CD8-positive, alpha-beta memory T cell (primary cell): Measurements from ENCODE around the gene DENND5A. TPM values are rescaled to one million over a fixed set of nuclear protein-coding genes. Genes with fewer than 3 reads are reported as not detected.
A peak's percentile ranks its signal among the peaks of the same experiment; 100 is the strongest.

ENCODE experiments used
- CTCF ChIA-PET: fragments of 350-600 bp; sonication (Branson Sonifier 250); formaldehyde crosslinking; loops from one replicate; lab custom pipeline; 2021; ENCODE audit warnings: antibody characterized with exemption; lab: Charles Lee
- POLR2A ChIA-PET: fragments of 350-600 bp; sonication (Branson Sonifier 250); formaldehyde crosslinking; loops from one replicate; lab custom pipeline; 2021; ENCODE audit warnings: antibody characterized with exemption; lab: Charles Lee
- DNase-seq, 5 donors: peaks; one replicate each; pipeline versions ENCODE4 v3.0.0 to v3.0.0-alpha.2; 2020 to 2022; ENCODE audit warnings: mixed read lengths in 1 of 5
- H3K27ac ChIP-seq: one replicate; pipeline ENCODE4 v1.7.0; 2013; ENCODE audit warnings: low read depth, mild to moderate bottlenecking, low read length, moderate library complexity
- H3K27me3 ChIP-seq: 2 replicates; pipeline ENCODE4 v1.7.0; 2013; ENCODE audit warnings: low read length, mild to moderate bottlenecking; ENCODE audit not compliant: insufficient read depth, poor library complexity, severe bottlenecking
- H3K36me3 ChIP-seq: 2 replicates; pipeline ENCODE4 v1.7.0; 2013; ENCODE audit warnings: mild to moderate bottlenecking, low read length, moderate library complexity; ENCODE audit not compliant: insufficient read depth
- H3K4me1 ChIP-seq: 2 replicates; pipeline ENCODE4 v1.7.0; 2013; ENCODE audit warnings: mild to moderate bottlenecking, low read length, moderate library complexity; ENCODE audit not compliant: insufficient read depth
- H3K4me3 ChIP-seq: 2 replicates; pipeline ENCODE4 v1.7.0; 2013; ENCODE audit warnings: mild to moderate bottlenecking, low read length
- H3K9me3 ChIP-seq: 2 replicates; pipeline ENCODE4 v1.7.0; 2013; ENCODE audit warnings: mild to moderate bottlenecking, low read length
- H3K27ac Mint-ChIP-seq, 8 donors: one replicate each; pipeline ENCODE4 v1.8.0; 2020 to 2021; ENCODE audit warnings: mixed read lengths in 8 of 8, mild to moderate bottlenecking in 6 of 8, inconsistent platforms in 3 of 8, moderate library complexity in 3 of 8
- H3K27me3 Mint-ChIP-seq, 2 donors: one replicate each; pipeline ENCODE4 v1.8.0; 2020 to 2021; ENCODE audit warnings: mixed read lengths in 2 of 2, mild to moderate bottlenecking in 1 of 2, moderate library complexity in 1 of 2
- H3K36me3 Mint-ChIP-seq, 3 donors: one replicate each; pipeline ENCODE4 v1.8.0; 2020 to 2021; ENCODE audit warnings: mixed read lengths in 3 of 3, inconsistent platforms in 1 of 3, mild to moderate bottlenecking in 1 of 3
- H3K4me1 Mint-ChIP-seq, 3 donors: one replicate each; pipeline ENCODE4 v1.8.0; 2020 to 2021; ENCODE audit warnings: mixed read lengths in 3 of 3, inconsistent platforms in 1 of 3, mild to moderate bottlenecking in 1 of 3
- H3K4me3 Mint-ChIP-seq, 7 donors: one replicate each; pipeline ENCODE4 v1.8.0; 2020 to 2021; ENCODE audit warnings: mixed read lengths in 7 of 7, mild to moderate bottlenecking in 6 of 7, moderate library complexity in 4 of 7, inconsistent platforms in 2 of 7
- H3K9me3 Mint-ChIP-seq, 5 donors: one replicate each; pipeline ENCODE4 v1.8.0; 2020 to 2022; ENCODE audit warnings: mixed read lengths in 5 of 5, mild to moderate bottlenecking in 3 of 5, moderate library complexity in 2 of 5, inconsistent platforms in 1 of 5
- polyA plus RNA-seq: library from polyadenylated mRNA; unstranded; fragments of 300-500 nt; fragmentation: Illumina TruSeq; gene quantifications from one replicate; pipeline ENCODE4 v1.2.3, GENCODE V29; 2021
- total RNA-seq, 2 experiments: library from RNA; stranded (reverse); gene quantifications; one replicate each; pipeline ENCODE4 v1.2.3, GENCODE V29; 2021

DENND5A gene
- total and polyA plus RNA-seq, 3 experiments from 2014 or later: 13.1 to 27.9 (median 25.8) TPM

GRCh38 chr11:9301720-9302119, 36.6 kb upstream of the DENND5A start:
- Mint-ChIP-seq H3K36me3 (peaks cover 0 to 20% (median 0%) of the 10 kb centered on the region in 3 donors), H3K27ac (no peak overlapping the region), H3K9me3 (no peaks in the 10 kb centered on the region), H3K4me1 (peaks cover 8 to 21% (median 8%) of the 10 kb centered on the region in 3 donors), H3K4me3 (no peak overlapping the region), H3K27me3 (no peaks in the 10 kb centered on the region)
- ChIA-PET POLR2A (interaction anchor here (0.6 to 2.0 kb wide), 3 partner anchors 12 to 91 kb away, joined by 3 to 7 read pairs (median 6); partner anchors contain the start of gene TMEM41B), CTCF (interaction anchor here (1.1 kb wide), 1 partner anchor 12 kb away, joined by 3 read pairs; no protein-coding TSS in a partner anchor)
- Histone ChIP-seq H3K36me3 (no peaks in the 10 kb centered on the region), H3K4me3 (no peak overlapping the region), H3K4me1 (no peaks in the 10 kb centered on the region), H3K27me3 (no peaks in the 10 kb centered on the region), H3K27ac (no peak overlapping the region), H3K9me3 (no peaks in the 10 kb centered on the region)
- DNase-seq: no peak

DNA sequence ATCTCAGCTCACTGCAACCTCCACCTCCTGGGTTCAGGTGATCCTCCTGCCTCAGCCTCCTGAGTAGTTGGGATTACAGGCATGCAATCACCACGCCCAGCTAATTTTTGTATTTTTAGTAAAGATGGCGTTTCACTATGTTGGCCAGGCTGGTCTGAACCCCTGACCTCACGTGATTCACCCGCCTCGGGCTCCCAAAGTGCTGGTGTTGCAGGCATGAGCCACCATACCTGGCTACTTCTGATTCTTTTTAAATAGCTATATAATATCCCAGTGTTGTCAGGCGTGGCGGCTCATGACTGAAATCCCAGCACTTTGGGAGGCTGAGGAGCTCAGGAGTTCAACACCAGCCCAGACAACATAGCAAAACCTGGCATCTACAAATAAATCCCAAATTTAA, 28.5 kb upstream of the DENND5A start:
- H3K36me3 ChIP-seq: no peaks in the 10 kb centered on the region
- H3K4me3 ChIP-seq: no peak overlapping the region
- CTCF ChIA-PET: no interaction called here
- Mint-ChIP-seq H3K4me1 (peaks cover 0 to 2% (median 0%) of the 10 kb centered on the region in 3 donors), H3K4me3 (no peak overlapping the region), H3K27me3 (no peaks in the 10 kb centered on the region), H3K27ac (no peak overlapping the region), H3K9me3 (no peaks in the 10 kb centered on the region), H3K36me3 (peaks cover 0 to 40% (median 0%) of the 10 kb centered on the region in 3 donors)
- H3K9me3 ChIP-seq: no peaks in the 10 kb centered on the region
- H3K4me1 ChIP-seq: no peaks in the 10 kb centered on the region
- no peak overlapping the region for H3K27ac ChIP-seq
- no peaks in the 10 kb centered on the region for H3K27me3 ChIP-seq
- DNase-seq: no peak
- POLR2A ChIA-PET: no interaction called here

DNA sequence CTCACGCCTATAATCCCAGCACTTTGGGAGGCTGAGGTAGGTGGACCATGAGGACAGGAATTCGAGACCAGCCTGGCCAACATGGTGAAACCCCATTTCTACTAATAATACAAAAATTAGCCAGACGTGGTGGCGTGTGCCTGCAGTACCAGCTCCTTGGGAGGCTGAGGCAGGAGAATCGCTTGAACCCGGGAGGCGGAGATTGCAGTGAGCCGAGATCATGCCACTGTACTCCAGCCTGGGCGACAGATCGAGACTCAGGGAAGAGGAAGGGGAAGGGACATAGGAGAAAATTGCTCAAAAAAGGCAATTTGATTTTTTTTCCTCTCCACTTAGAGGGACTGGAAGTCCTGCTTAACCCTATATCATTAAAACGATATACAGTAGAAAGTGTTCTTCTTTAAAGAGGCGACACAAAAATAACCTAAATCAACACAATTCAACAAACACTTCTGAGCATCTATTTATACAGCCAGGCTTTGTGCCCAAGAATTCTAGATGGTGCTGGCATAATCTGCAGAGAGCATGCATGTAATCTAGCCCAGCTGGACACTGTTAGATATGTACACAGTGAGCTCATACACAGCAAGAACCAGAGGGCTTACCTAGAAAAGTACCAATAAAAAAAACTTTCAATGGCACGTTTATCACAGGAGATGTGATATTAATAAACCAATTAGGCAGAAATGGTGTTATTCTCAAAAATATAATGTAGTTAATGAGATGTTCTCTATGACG, 20.9 kb upstream of the DENND5A start:
- CTCF ChIA-PET: no interaction called here
- H3K9me3 Mint-ChIP-seq: no peaks in the 10 kb centered on the region

DNA sequence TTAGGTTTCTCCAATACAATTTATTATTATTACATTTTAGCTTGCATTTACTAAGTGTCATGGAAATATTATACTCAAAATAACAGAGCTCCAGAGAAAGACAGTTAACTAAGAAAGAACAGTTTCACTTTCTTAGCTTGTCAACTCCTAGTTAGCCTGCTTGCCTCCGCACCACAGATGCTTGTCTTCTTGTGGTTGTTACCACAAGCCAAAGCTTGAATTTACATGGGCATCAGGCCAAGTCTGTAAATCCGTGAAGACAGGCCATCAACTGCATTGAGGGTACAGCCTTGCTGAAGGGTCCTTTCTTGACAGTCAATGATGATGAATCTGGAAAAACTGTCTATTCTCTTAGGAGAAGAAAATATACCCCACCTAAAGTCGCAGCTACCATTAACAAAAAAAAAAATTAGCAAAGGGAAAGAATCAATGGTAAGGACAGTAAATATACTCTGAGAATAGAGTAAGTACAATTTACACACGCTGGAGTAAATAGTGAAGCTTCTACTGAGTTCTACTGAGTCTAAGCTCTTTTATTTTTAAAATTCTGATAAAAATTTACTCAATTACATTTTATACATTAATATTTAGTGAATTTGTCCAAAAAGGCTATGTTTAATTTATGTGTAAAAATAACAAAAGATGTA, 15.6 kb upstream of the DENND5A start:
- no peaks in the 10 kb centered on the region for H3K36me3 ChIP-seq
- peaks cover 8 to 20% (median 16%) of the 10 kb centered on the region in 3 donors for H3K4me1 Mint-ChIP-seq
- H3K27me3 ChIP-seq: no peaks in the 10 kb centered on the region
- peak overlapping the region in 5 of 8 donors; percentile 14 to 63 (median 32) for H3K27ac Mint-ChIP-seq
- no peaks in the 10 kb centered on the region for H3K9me3 Mint-ChIP-seq
- H3K9me3 ChIP-seq: no peaks in the 10 kb centered on the region
- ChIA-PET CTCF (interaction anchor here (0.5 to 1.3 kb wide), 3 partner anchors 11 to 115 kb away, joined by 3 to 5 read pairs (median 3); no protein-coding TSS in a partner anchor), POLR2A (interaction anchor here (0.5 to 1.5 kb wide), 8 partner anchors 16 to 180 kb away, joined by 3 to 8 read pairs (median 3); partner anchors contain the start of genes DENND5A, TMEM41B and ZNF143)
- no peak overlapping the region for H3K27ac ChIP-seq
- peak in 4 of 5 donors; percentile 24 to 75 (median 62) for DNase-seq
- H3K36me3 Mint-ChIP-seq: peaks cover 0 to 28% (median 1%) of the 10 kb centered on the region in 3 donors
- H3K27me3 Mint-ChIP-seq: no peaks in the 10 kb centered on the region
- peak overlapping the region; percentile 9 for H3K4me3 ChIP-seq
- H3K4me3 Mint-ChIP-seq: peak overlapping the region in 6 of 7 donors; percentile 5 to 79 (median 59)
- peaks cover 16% of the 10 kb centered on the region for H3K4me1 ChIP-seq

More for the DNA sequence above, 20.9 kb upstream of the DENND5A start:
- no peak overlapping the region for H3K27ac ChIP-seq
- no peaks in the 10 kb centered on the region for H3K27me3 ChIP-seq
- Mint-ChIP-seq H3K27me3 (no peaks in the 10 kb centered on the region), H3K36me3 (peaks cover 0 to 40% (median 8%) of the 10 kb centered on the region in 3 donors), H3K4me3 (no peak overlapping the region), H3K27ac (no peak overlapping the region), H3K4me1 (peaks cover 2 to 5% (median 4%) of the 10 kb centered on the region in 3 donors)
- no peaks in the 10 kb centered on the region for H3K9me3 ChIP-seq
- POLR2A ChIA-PET: interaction anchor here (1.0 kb wide), 1 partner anchor 28 kb away, joined by 4 read pairs; the partner anchor contains the start of gene TMEM41B
- no peaks in the 10 kb centered on the region for H3K36me3 ChIP-seq
- H3K4me3 ChIP-seq: no peak overlapping the region
- no peak for DNase-seq
- peaks cover 4% of the 10 kb centered on the region for H3K4me1 ChIP-seq

DNA sequence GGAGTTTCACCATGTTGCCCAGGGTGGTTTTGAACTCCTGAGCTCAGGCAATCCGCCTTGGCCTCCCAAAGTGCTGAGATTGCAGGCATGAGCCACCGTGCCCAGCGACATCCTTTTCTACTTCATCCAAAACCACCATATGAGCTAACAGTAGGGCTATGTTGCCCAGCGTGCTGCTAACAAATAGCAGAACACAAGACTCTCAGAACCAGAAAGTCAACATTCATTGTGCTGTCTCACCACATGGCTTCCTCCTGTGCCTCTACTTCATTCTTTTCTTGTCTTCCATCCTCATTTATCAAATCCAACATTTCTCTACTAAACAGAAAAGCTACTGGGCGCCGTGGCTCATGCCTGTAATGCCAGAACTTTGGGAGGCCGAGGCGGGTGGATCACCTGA, 12.0 kb upstream of the DENND5A start:
- no peak overlapping the region for H3K4me3 ChIP-seq
- Mint-ChIP-seq H3K36me3 (peaks cover 0 to 12% (median 0%) of the 10 kb centered on the region in 3 donors), H3K4me1 (peaks cover 8 to 20% (median 16%) of the 10 kb centered on the region in 3 donors), H3K4me3 (no peak overlapping the region), H3K27ac (no peak overlapping the region), H3K27me3 (no peaks in the 10 kb centered on the region), H3K9me3 (no peaks in the 10 kb centered on the region)
- CTCF ChIA-PET: no interaction called here
- H3K4me1 ChIP-seq: peaks cover 16% of the 10 kb centered on the region
- H3K9me3 ChIP-seq: no peaks in the 10 kb centered on the region
- no peak for DNase-seq
- H3K27me3 ChIP-seq: no peaks in the 10 kb centered on the region
- H3K36me3 ChIP-seq: no peaks in the 10 kb centered on the region
- no peak overlapping the region for H3K27ac ChIP-seq
- POLR2A ChIA-PET: no interaction called here

- no peaks in the 10 kb centered on the region for H3K36me3 ChIP-seq
- H3K27ac ChIP-seq: no peak overlapping the region
- no peaks in the 10 kb centered on the region for H3K9me3 ChIP-seq
- Mint-ChIP-seq H3K9me3 (no peaks in the 10 kb centered on the region), H3K4me3 (peak overlapping the region in 1 of 7 donors; percentile 13), H3K4me1 (peaks cover 8 to 20% (median 16%) of the 10 kb centered on the region in 3 donors), H3K36me3 (peaks cover 0 to 11% (median 0%) of the 10 kb centered on the region in 3 donors), H3K27ac (no peak overlapping the region), H3K27me3 (no peaks in the 10 kb centered on the region)
- no peaks in the 10 kb centered on the region for H3K27me3 ChIP-seq
- no peak overlapping the region for H3K4me3 ChIP-seq
- peaks cover 16% of the 10 kb centered on the region for H3K4me1 ChIP-seq
- ChIA-PET CTCF (no interaction called here), POLR2A (no interaction called here)
- no peak for DNase-seq
These were observed 11.4 kb upstream of the DENND5A start for GRCh38 chr11:9276571-9276970.

DNA sequence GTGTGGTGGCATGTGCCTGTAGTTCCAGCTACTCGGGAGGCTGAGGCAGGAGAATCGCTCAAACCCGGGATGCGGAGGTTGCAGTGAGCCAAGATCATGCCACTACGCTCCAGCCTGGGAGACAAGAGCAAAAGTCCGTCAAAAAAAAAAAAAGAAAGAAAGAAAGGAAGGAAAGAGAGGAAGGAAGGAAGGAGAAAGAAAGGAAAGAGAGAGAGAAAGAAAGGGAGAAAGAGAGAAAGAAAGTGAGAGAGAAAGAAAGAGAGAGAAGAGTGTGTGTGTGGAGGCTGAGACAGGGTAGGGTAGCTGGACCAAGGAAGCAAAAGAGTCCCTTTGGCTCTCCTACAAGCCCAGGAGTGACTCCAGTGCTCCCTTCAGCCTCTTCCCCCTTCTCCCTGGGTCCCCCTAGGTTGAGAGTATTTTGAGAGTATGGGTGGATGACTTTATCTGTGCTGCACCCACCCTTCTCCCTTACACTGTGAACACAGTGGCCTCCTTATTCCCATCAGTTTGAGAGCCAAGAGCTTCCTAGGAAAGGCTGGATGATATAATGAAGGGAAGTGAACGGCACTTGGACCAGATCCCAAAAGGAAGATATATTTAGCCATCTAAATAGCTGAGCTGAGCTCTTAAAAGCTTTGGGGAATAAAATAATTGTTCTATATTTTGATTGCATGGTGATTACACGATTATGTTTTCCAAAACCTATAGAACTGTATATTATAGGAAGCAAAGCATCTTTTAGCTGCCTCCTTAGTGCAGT, 9.5 kb upstream of the DENND5A start:
- ChIA-PET POLR2A (interaction anchor here (0.7 to 0.8 kb wide), 2 partner anchors 8 to 10 kb away, joined by 3 to 6 read pairs; no protein-coding TSS in a partner anchor), CTCF (no interaction called here)
- Mint-ChIP-seq H3K27ac (peak overlapping the region in 1 of 8 donors; percentile 70), H3K4me1 (peaks cover 0 to 2% (median 0%) of the 10 kb centered on the region in 3 donors), H3K4me3 (no peak overlapping the region), H3K9me3 (no peaks in the 10 kb centered on the region), H3K36me3 (peaks cover 0 to 4% (median 0%) of the 10 kb centered on the region in 3 donors), H3K27me3 (no peaks in the 10 kb centered on the region)
- Histone ChIP-seq H3K27ac (no peak overlapping the region), H3K4me3 (no peak overlapping the region), H3K36me3 (no peaks in the 10 kb centered on the region), H3K9me3 (no peaks in the 10 kb centered on the region), H3K4me1 (no peaks in the 10 kb centered on the region), H3K27me3 (no peaks in the 10 kb centered on the region)
- no peak for DNase-seq
